Neural progenitor cell (in vitro differentiated cells): ENCODE results near the gene SYT17.

Experiments
- EZH2 ChIP-seq: fragments of 200-600 bp; sonication (generic); IDR thresholded peaks from 2 replicates; pipeline ENCODE4 v1.6.1; 2017; ENCODE audit warnings: antibody characterized with exemption, mild to moderate bottlenecking, moderate library complexity
- EZH2phosphoT487 ChIP-seq: fragments of 200-600 bp; sonication (generic); IDR thresholded peaks from 2 replicates; pipeline ENCODE4 v1.6.1; 2017; ENCODE audit warnings: antibody characterized with exemption
- TF ChIP-seq, protein P1 (sequence below): fragments of 200-600 bp; sonication (generic); IDR thresholded peaks from 2 replicates; pipeline ENCODE4 v1.5.1; 2017; ENCODE audit warnings: antibody characterized with exemption, mild to moderate bottlenecking

DNA sequence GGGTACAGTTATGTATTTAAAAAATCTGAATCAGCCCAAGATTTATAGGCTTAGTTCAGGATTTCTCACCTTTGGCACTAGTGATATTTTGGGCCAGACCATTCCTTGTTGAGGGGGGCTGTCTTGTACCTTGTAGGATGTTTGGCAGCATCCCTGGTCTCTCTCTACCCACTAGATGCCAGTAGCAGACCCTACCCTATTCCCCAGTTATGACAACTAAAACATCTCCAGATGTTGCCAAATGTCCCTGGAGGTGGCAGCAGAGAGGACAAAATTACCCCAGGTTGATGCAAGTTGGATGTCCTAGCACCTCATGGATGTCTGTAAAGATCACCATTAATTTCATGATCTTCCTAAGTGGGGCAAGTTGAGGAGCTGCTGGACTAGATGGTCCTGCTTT lies 45.8 kb downstream of the SYT17 start:
- TF ChIP-seq, protein P1, sequence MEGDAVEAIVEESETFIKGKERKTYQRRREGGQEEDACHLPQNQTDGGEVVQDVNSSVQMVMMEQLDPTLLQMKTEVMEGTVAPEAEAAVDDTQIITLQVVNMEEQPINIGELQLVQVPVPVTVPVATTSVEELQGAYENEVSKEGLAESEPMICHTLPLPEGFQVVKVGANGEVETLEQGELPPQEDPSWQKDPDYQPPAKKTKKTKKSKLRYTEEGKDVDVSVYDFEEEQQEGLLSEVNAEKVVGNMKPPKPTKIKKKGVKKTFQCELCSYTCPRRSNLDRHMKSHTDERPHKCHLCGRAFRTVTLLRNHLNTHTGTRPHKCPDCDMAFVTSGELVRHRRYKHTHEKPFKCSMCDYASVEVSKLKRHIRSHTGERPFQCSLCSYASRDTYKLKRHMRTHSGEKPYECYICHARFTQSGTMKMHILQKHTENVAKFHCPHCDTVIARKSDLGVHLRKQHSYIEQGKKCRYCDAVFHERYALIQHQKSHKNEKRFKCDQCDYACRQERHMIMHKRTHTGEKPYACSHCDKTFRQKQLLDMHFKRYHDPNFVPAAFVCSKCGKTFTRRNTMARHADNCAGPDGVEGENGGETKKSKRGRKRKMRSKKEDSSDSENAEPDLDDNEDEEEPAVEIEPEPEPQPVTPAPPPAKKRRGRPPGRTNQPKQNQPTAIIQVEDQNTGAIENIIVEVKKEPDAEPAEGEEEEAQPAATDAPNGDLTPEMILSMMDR = peak; percentile 27
- TF ChIP-seq EZH2 (no peak), EZH2phosphoT487 (no peak)
